Epithelial cell of esophagus (primary cell): ENCODE results near the gene NID1.

Source experiments
- DNase-seq: peaks from one replicate; pipeline ENCODE4 v3.0.0; 2010; ENCODE audit warnings: low read depth
- H3K4me3 ChIP-seq: 2 replicates; pipeline ENCODE4 v1.5.1; 2011; ENCODE audit warnings: mild to moderate bottlenecking, low read length, control low read depth
- TF ChIP-seq, protein P1 (sequence below): IDR thresholded peaks from 2 replicates; pipeline ENCODE4 v1.5.1; 2011; ENCODE audit warnings: low read depth, mild to moderate bottlenecking, low read length, control low read depth, inconsistent platforms; ENCODE audit not compliant: insufficient read depth; ENCODE audit errors: missing control alignments

Gene NID1

DNA sequence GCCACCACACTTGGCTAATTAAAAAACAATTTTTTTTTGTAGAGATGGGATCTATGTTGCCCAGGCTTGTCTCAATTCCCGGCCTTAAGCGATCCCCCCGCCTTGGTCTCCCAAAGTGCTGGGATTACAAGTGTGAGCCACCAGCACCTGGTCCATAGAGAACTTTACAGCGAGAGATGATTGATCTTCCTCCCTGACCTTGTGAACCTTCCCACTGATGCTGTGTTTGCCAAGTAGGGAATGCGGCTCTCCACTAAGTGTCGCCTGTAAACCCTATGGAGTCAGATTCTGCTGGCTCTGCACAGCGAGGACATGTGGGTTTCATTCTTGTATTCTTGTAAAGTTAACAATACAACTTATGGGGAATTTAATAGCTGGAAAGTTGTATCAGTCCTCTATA, 116.9 kb downstream of the NID1 start:
- H3K4me3 ChIP-seq = no peak overlapping the region
- DNase-seq = no peak
- TF ChIP-seq, protein P1, sequence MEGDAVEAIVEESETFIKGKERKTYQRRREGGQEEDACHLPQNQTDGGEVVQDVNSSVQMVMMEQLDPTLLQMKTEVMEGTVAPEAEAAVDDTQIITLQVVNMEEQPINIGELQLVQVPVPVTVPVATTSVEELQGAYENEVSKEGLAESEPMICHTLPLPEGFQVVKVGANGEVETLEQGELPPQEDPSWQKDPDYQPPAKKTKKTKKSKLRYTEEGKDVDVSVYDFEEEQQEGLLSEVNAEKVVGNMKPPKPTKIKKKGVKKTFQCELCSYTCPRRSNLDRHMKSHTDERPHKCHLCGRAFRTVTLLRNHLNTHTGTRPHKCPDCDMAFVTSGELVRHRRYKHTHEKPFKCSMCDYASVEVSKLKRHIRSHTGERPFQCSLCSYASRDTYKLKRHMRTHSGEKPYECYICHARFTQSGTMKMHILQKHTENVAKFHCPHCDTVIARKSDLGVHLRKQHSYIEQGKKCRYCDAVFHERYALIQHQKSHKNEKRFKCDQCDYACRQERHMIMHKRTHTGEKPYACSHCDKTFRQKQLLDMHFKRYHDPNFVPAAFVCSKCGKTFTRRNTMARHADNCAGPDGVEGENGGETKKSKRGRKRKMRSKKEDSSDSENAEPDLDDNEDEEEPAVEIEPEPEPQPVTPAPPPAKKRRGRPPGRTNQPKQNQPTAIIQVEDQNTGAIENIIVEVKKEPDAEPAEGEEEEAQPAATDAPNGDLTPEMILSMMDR = no peak

GRCh38 chr1:235946571-235946981, 118.3 kb downstream of the NID1 start:
- DNase-seq = no peak
- no peak overlapping the region for H3K4me3 ChIP-seq
- TF ChIP-seq, protein P1 = peak; percentile 28

DNA sequence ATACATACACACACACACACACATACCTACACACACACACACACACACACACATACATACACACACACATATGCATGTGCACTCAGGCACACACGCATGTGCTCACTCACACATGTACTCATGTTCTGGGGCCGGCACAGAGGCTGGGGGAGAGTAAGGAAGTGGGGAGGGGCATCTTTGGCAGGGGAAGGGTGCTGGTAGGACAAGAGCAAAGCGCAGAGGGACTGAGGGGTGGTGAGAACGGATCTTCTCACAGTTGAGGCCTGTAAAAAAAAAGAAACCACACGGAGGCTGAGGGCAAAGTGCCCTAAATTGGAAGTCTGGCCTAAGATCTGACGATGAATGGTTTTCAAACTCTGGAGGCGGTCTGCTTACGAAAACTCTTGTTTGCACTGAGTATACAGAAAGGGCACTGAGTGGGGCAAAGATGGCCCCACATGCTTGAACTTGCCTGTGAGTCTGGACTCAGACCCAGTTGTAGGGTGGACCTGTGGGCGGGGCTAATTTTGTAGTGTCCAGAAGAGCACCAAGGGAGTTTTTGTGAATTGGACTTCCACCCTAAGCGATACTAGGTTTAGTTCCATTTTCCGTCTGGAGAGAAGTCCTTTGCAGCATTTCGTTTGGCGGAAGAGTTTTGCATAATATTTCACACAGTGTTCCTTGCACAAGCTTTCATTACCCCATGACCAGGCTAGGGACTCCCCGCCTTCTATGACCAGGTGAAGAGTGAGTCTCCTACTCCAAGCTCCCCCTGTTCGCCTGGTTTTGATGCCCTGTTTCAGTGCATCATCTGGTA, 118.9 kb downstream of the NID1 start:
- TF ChIP-seq, protein P1 = no peak
- H3K4me3 ChIP-seq = no peak overlapping the region
- DNase-seq = no peak

- peak; percentile 86 for DNase-seq
- TF ChIP-seq, protein P1 = no peak
- no peak overlapping the region for H3K4me3 ChIP-seq
Measured at GRCh38 chr1:235943581-235944114, 121.2 kb downstream of the NID1 start.

DNA sequence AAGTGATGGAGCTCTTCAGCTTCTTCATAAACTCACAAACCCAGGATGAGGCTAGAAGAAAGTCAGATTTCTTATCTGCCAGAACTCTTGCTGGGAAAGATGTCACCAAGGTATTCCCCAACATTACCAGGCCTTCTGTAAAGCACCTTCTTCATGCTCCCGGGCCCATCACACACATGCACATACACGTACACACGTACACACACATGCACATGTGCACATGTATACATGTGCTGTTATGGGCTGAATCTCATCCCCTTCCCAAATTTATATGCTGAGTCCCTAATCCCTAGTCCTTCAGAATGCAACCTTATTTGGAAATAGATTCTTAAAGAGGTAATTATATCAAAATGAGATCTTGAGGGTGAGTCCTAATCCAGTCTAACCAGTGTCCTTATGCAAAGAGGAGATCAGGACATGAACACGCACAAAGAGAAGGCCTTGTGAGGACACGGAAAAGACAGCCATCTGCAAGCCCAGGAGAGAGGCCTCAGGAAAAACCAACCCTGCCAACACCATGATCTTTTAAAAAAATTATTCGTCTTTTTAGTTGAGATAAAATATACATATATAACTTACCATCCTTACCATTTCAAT, 121.8 kb downstream of the NID1 start:
- TF ChIP-seq, protein P1 = no peak
- peak; percentile 39 for DNase-seq
- H3K4me3 ChIP-seq = no peak overlapping the region

DNA sequence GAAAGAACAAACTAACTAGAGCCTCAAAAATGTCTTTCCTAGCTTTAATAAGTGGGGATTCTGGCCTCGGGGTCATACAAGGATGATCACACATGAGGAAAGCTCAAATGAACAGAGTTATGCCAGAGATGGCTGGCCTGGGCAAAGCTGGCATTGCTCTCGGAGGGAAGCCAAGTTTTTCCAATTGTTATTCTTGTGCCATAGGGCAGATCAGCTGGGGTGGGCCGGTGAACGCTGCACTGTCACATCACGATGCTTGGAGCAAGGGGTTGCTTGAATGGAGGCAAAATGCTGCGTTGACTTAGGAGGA, 122.3 kb downstream of the NID1 start:
- DNase-seq = no peak
- TF ChIP-seq, protein P1 = no peak
- no peak overlapping the region for H3K4me3 ChIP-seq
